Stomach (tissue), 4 donors: ENCODE results near the gene ARSA.

Source experiments
- EP300 ChIP-seq: sonication (generic); formaldehyde crosslinking; IDR thresholded peaks from one replicate; pipeline ENCODE4 v1.6.1; 2017; ENCODE audit warnings: antibody characterized with exemption
- POLR2AphosphoS5 ChIP-seq, 3 donors: sonication (generic); formaldehyde crosslinking; IDR thresholded peaks; one replicate each; pipeline ENCODE4 v1.6.1; 2016; ENCODE audit warnings: antibody characterized with exemption in 3 of 3
- TF ChIP-seq, protein P1 (sequence below), 7 experiments: fragments of 450-650 bp in 4 of 7; fragments of 200-600 bp in 3 of 7; sonication (generic) in 3 of 7; IDR thresholded peaks; one replicate each; pipeline ENCODE4 v1.5.1; 2016 to 2019; ENCODE audit warnings: antibody characterized with exemption in 7 of 7, control low read depth in 2 of 7, mild to moderate bottlenecking in 1 of 7

DNA sequence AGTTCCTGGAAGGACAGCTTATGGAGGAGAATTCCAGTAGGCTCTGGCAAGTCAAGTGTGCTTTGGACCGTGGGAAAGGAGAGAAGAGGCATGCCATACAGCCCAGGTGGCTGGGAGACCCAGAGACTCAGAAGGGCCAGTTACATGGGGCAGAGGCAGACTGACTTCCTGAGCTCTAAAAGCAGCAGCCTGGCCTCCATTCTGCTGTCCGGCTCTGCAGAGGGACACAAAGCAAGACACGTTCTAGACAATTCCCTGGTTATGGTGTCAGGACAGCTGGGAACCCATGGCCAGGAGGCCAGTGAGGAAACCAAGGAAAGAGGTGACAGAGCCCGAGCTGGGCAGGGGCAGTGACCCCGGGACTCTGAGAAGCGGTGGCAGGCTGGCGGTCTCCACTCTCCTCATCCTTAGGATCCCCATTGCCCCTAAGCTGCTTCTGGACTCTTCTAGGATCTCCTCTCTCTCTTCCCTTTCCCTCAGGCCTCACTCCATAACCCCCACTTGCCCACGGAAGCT lies 52.5 kb downstream of the ARSA start:
- TF ChIP-seq, protein P1, sequence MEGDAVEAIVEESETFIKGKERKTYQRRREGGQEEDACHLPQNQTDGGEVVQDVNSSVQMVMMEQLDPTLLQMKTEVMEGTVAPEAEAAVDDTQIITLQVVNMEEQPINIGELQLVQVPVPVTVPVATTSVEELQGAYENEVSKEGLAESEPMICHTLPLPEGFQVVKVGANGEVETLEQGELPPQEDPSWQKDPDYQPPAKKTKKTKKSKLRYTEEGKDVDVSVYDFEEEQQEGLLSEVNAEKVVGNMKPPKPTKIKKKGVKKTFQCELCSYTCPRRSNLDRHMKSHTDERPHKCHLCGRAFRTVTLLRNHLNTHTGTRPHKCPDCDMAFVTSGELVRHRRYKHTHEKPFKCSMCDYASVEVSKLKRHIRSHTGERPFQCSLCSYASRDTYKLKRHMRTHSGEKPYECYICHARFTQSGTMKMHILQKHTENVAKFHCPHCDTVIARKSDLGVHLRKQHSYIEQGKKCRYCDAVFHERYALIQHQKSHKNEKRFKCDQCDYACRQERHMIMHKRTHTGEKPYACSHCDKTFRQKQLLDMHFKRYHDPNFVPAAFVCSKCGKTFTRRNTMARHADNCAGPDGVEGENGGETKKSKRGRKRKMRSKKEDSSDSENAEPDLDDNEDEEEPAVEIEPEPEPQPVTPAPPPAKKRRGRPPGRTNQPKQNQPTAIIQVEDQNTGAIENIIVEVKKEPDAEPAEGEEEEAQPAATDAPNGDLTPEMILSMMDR (IDR thresholded peaks at IDR 0.05), result no peak
- TF ChIP-seq POLR2AphosphoS5 (IDR thresholded peaks at IDR 0.05) (no peak), EP300 (no peak)
